K562 (cell line): Measurements from ENCODE around the gene LMBR1L. TPM values are rescaled to one million over a fixed set of nuclear protein-coding genes. Genes with fewer than 3 reads are reported as not detected.

Source experiments
- CCAR2 ChIP-seq: fragments of 200-400 bp; formaldehyde crosslinking; IDR thresholded peaks from 2 replicates; pipeline ENCODE4 v1.6.1; 2017; ENCODE audit warnings: mild to moderate bottlenecking, low read depth, low read length
- FOXA3 ChIP-seq, 2 experiments: fragments of 450-650 bp in 1 of 2; sonication (generic) in 1 of 2; formaldehyde crosslinking; IDR thresholded peaks in 1 of 2; conservative IDR thresholded peaks in 1 of 2; 2 replicates each; pipeline versions ENCODE4 v1.4.0 to v1.8.0; 2020 to 2022; ENCODE audit warnings: mild to moderate bottlenecking in 2 of 2, missing genetic modification reagents in 1 of 2
- GABPB2 ChIP-seq: fragments of 250-450 bp; sonication (Bioruptor Pico); conservative IDR thresholded peaks from 2 replicates; pipeline ENCODE4 v1.5.1; 2021; ENCODE audit warnings: mild to moderate bottlenecking
- HDAC2 ChIP-seq: fragments of 450-650 bp; IDR thresholded peaks from 2 replicates; pipeline ENCODE4 v1.6.1; 2016; ENCODE audit warnings: mild to moderate bottlenecking
- HIVEP1 ChIP-seq: fragments of 250-450 bp; sonication (Bioruptor Pico); IDR thresholded peaks from 2 replicates; pipeline ENCODE4 v1.4.0; 2020; ENCODE audit warnings: mild to moderate bottlenecking
- HMG20A ChIP-seq: fragments of 450-650 bp; formaldehyde crosslinking; conservative IDR thresholded peaks from 2 replicates; pipeline ENCODE4 v1.4.0; 2020; ENCODE audit warnings: mild to moderate bottlenecking, mixed read lengths
- IFI16 ChIP-seq: fragments of 250-450 bp; sonication (Bioruptor Pico); IDR thresholded peaks from 2 replicates; pipeline ENCODE4 v2.1.2; 2022; ENCODE audit warnings: mild to moderate bottlenecking, inconsistent platforms
- JUND ChIP-seq, 2 experiments: IDR thresholded peaks; 2 replicates in 1 of 2; 3 replicates in 1 of 2; pipeline ENCODE4 v1.6.1; 2011; ENCODE audit warnings: borderline replicate concordance in 2 of 2, low read depth in 2 of 2, low read length in 2 of 2, improper control_type of control experiment in 1 of 2, missing biosample characterization in 1 of 2, missing genetic modification characterization in 1 of 2, missing genetic modification reagents in 1 of 2
- KDM1A ChIP-seq, 2 experiments: fragments of 450-650 bp; IDR thresholded peaks; 2 replicates each; pipeline ENCODE4 v1.6.1; 2016; ENCODE audit warnings: mild to moderate bottlenecking in 2 of 2
- MBD2 ChIP-seq: sonication (generic); IDR thresholded peaks from 2 replicates; pipeline ENCODE4 v1.6.1; 2016; ENCODE audit warnings: low read depth, borderline replicate concordance
- MTA1 ChIP-seq: fragments of 450-650 bp; IDR thresholded peaks from 2 replicates; pipeline ENCODE4 v1.6.1; 2017; ENCODE audit warnings: borderline replicate concordance
- MXI1 ChIP-seq: IDR thresholded peaks from 2 replicates; pipeline ENCODE4 v1.6.1; 2011; ENCODE audit warnings: low read depth, mild to moderate bottlenecking, improper control_type of control experiment, low read length
- NELFE ChIP-seq: IDR thresholded peaks from 2 replicates; pipeline ENCODE4 v1.6.1; 2011; ENCODE audit warnings: mild to moderate bottlenecking; ENCODE audit not compliant: insufficient read depth, insufficient read length
- NFIC ChIP-seq: fragments of 450-650 bp; IDR thresholded peaks from 2 replicates; pipeline ENCODE4 v1.6.1; 2017; ENCODE audit warnings: mild to moderate bottlenecking, inconsistent platforms
- POLR2B ChIP-seq: fragments of 450-650 bp; IDR thresholded peaks from 2 replicates; pipeline ENCODE4 v1.6.1; 2018; ENCODE audit warnings: low read depth; ENCODE audit not compliant: partially characterized antibody
- POU5F1 ChIP-seq: fragments of 150-350 bp; IDR thresholded peaks from 2 replicates; pipeline ENCODE4 v1.6.1; 2014; ENCODE audit warnings: borderline replicate concordance, low read length, low read depth, mild to moderate bottlenecking; ENCODE audit not compliant: partially characterized antibody
- PURB ChIP-seq: sonication (generic); formaldehyde crosslinking; IDR thresholded peaks from 2 replicates; pipeline ENCODE4 v1.9.0; 2021; ENCODE audit warnings: low read depth, mild to moderate bottlenecking, missing genetic modification reagents
- RFX7 ChIP-seq: fragments of 250-450 bp; sonication (Bioruptor Pico); IDR thresholded peaks from 2 replicates; pipeline ENCODE4 v1.5.1; 2021; ENCODE audit warnings: mild to moderate bottlenecking
- SMC3 ChIP-seq: conservative IDR thresholded peaks from 2 replicates; pipeline ENCODE4 v1.6.1; 2011; ENCODE audit warnings: low read depth, low read length, improper control_type of control experiment; ENCODE audit not compliant: insufficient read depth
- TAF15 ChIP-seq: fragments of 200-400 bp; formaldehyde crosslinking; IDR thresholded peaks from 2 replicates; pipeline ENCODE4 v1.6.1; 2017; ENCODE audit warnings: mild to moderate bottlenecking, low read depth, low read length, moderate library complexity
- TAF7 ChIP-seq: fragments of 450-650 bp; IDR thresholded peaks from 2 replicates; pipeline ENCODE4 v1.6.1; 2016; ENCODE audit warnings: missing genetic modification characterization, missing compliant biosample characterization
- TEAD1 ChIP-seq, 2 experiments: fragments of 450-650 bp in 1 of 2; sonication (generic) in 1 of 2; formaldehyde crosslinking; IDR thresholded peaks; 2 replicates each; pipeline versions ENCODE4 v1.4.0 to v1.8.0; 2020 to 2022; ENCODE audit warnings: mild to moderate bottlenecking in 2 of 2, missing genetic modification reagents in 1 of 2
- ZKSCAN8 ChIP-seq: fragments of 200-800 bp; sonication (Bioruptor generic); IDR thresholded peaks from 2 replicates; pipeline ENCODE4 v1.6.1; 2016; ENCODE audit warnings: missing genetic modification characterization, missing compliant biosample characterization
- ZNF140 ChIP-seq: fragments of 250-450 bp; sonication (Bioruptor Pico); IDR thresholded peaks from 2 replicates; pipeline ENCODE4 v1.8.0; 2021; ENCODE audit warnings: moderate library complexity, mild to moderate bottlenecking, inconsistent platforms
- ZNF445 ChIP-seq: fragments of 250-450 bp; sonication (Bioruptor Pico); IDR thresholded peaks from 2 replicates; pipeline ENCODE4 v1.4.0; 2020; ENCODE audit warnings: low read depth, mild to moderate bottlenecking, moderate library complexity
- polyA plus RNA-seq, 8 experiments: library from polyadenylated mRNA; depleted of rRNA in 4 of 8; stranded (reverse) in 5 of 8; unstranded in 3 of 8; fragments of >200 nt; fragmentation: Nextera tagmentation in 2 of 8; fragmentation: Illumina TruSeq in 1 of 8; extraction: Ambion mirVana in 2 of 8; extraction: Trizol in 1 of 8; gene quantifications; 2 replicates each; pipeline versions ENCODE4 v1.2.1 to v1.2.3, GENCODE V29; 2011 to 2014; ENCODE audit warnings: inconsistent platforms in 1 of 8, missing spikeins in 1 of 8
- total RNA-seq, 7 experiments: library from RNA; depleted of rRNA in 6 of 7; stranded (reverse); fragments of >200 nt in 6 of 7; fragmentation: Illumina TruSeq in 2 of 7; extraction: Trizol in 2 of 7; gene quantifications; 2 replicates each; pipeline versions ENCODE4 v1.2.1 to v1.2.3, GENCODE V29; 2011 to 2021; ENCODE audit warnings: low replicate concordance in 1 of 7
- TF ChIP-seq, protein P1 (sequence below): fragments of 250-450 bp; sonication (Bioruptor Pico); IDR thresholded peaks from 2 replicates; pipeline ENCODE4 v1.8.0; 2021; ENCODE audit warnings: moderate library complexity, mild to moderate bottlenecking, inconsistent platforms
- TF ChIP-seq, protein P2 (sequence below): fragments of 200-400 bp; formaldehyde crosslinking; IDR thresholded peaks from 2 replicates; pipeline ENCODE4 v1.6.1; 2017; ENCODE audit warnings: mild to moderate bottlenecking, low read depth, low read length, moderate library complexity

LMBR1L gene
- total and polyA plus RNA-seq, 9 of the 15 experiments (the other 6 are each of a cell fraction or from before 2014, with no cell fraction given): 2.5 to 57.0 (median 31.1) TPM

DNA sequence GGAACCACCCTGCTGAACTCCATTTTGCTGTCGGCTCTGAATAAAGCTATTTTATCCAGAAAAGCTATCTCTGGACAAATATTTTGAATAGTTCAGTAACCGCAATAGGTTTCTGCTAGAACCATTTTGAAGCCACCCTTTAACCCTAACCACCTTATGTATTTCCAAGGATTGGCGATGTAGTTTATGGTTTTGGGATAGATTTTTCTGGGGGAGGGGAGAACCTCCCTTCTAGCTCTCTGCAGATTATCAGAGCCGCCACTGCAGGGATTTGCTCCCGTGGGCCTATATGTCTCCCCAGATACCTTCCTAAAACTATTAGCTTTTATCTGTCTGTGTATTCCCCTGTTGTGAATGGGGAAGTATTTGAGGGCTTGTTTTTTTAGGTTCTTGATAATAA is 22.4 kb upstream of the LMBR1L start (continued):
- TF ChIP-seq, protein P1, sequence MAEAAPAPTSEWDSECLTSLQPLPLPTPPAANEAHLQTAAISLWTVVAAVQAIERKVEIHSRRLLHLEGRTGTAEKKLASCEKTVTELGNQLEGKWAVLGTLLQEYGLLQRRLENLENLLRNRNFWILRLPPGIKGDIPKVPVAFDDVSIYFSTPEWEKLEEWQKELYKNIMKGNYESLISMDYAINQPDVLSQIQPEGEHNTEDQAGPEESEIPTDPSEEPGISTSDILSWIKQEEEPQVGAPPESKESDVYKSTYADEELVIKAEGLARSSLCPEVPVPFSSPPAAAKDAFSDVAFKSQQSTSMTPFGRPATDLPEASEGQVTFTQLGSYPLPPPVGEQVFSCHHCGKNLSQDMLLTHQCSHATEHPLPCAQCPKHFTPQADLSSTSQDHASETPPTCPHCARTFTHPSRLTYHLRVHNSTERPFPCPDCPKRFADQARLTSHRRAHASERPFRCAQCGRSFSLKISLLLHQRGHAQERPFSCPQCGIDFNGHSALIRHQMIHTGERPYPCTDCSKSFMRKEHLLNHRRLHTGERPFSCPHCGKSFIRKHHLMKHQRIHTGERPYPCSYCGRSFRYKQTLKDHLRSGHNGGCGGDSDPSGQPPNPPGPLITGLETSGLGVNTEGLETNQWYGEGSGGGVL: no peak
- no peak for TF ChIP-seq PURB
- no peak for TF ChIP-seq TAF15
- no peak for TF ChIP-seq POU5F1
- TF ChIP-seq POLR2B: no peak
- TF ChIP-seq ZNF445: no peak
- TF ChIP-seq GABPB2 (CRISPR knock-in tag): no peak
- TF ChIP-seq TEAD1 (CRISPR knock-in tag; IDR thresholded peaks at IDR 0.05): peak in 1 of 2 experiments; percentile 32; a peak in 1 of 4 replicates
- no peak for TF ChIP-seq NFIC
- no peak for TF ChIP-seq HIVEP1 (CRISPR knock-in tag)
- no peak for TF ChIP-seq RFX7
- TF ChIP-seq IFI16 (CRISPR knock-in tag): no peak
- TF ChIP-seq ZKSCAN8 (CRISPR knock-in tag): no peak
- no peak for TF ChIP-seq MBD2
- no peak for TF ChIP-seq HMG20A
- peak; percentile 75 to 90 for TF ChIP-seq KDM1A (IDR thresholded peaks at IDR 0.05)
- no peak for TF ChIP-seq SMC3
- TF ChIP-seq FOXA3 (CRISPR knock-in tag; conservative IDR thresholded peaks at IDR 0.05 in 1 of 2, IDR thresholded peaks at IDR 0.05 in 1 of 2): no peak
- TF ChIP-seq NELFE: no peak
- TF ChIP-seq TAF7 (tag): no peak
- TF ChIP-seq, protein P2, sequence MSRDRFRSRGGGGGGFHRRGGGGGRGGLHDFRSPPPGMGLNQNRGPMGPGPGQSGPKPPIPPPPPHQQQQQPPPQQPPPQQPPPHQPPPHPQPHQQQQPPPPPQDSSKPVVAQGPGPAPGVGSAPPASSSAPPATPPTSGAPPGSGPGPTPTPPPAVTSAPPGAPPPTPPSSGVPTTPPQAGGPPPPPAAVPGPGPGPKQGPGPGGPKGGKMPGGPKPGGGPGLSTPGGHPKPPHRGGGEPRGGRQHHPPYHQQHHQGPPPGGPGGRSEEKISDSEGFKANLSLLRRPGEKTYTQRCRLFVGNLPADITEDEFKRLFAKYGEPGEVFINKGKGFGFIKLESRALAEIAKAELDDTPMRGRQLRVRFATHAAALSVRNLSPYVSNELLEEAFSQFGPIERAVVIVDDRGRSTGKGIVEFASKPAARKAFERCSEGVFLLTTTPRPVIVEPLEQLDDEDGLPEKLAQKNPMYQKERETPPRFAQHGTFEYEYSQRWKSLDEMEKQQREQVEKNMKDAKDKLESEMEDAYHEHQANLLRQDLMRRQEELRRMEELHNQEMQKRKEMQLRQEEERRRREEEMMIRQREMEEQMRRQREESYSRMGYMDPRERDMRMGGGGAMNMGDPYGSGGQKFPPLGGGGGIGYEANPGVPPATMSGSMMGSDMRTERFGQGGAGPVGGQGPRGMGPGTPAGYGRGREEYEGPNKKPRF: no peak
- no peak for TF ChIP-seq MTA1
- peak; percentile 47; the same call in 1 of the 2 replicates for TF ChIP-seq HDAC2
- no peak for TF ChIP-seq JUND (IDR thresholded peaks at IDR 0.05; ENCODE audit: borderline replicate concordance, low read depth, low read length)
- TF ChIP-seq JUND (tag; IDR thresholded peaks at IDR 0.05; ENCODE audit: borderline replicate concordance, low read depth, low read length): no peak
- TF ChIP-seq ZNF140 (CRISPR knock-in tag): no peak
- no peak for TF ChIP-seq MXI1
- no peak for TF ChIP-seq CCAR2
